ENCODE results near the gene NOTCH1.

DNA sequence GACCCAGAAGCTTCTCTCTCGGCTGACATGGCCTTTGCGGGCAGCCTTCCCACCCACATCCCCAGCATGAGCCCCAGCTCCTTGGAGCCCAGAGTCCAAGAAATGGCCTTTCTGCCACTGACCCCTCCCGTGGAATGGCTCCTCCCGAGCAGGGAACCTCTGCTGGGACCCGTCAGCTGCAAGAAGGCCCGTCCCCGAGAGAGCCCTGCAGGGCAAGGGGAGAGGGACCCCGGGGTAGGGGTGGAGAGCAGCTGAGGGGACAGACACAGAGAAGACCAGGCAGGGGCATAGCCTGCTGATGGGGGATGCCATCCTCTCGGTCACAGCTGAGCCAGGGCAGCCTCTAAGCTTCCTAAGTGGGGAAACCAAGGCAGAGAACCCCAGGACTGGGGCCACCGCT lies 11.2 kb upstream of the NOTCH1 start:
- TF ChIP-seq YY1 (IDR thresholded peaks at IDR 0.05; ENCODE audit: low read depth, low read length): no peak
- TF ChIP-seq NANOG (IDR thresholded peaks at IDR 0.05; ENCODE audit: insufficient read depth, low read depth, low read length, poor library complexity, severe bottlenecking): no peak
